Loucy (cell line): ENCODE data around the gene RNFT2.

Source experiments
- EZH2phosphoT487 ChIP-seq: fragments of 200-600 bp; IDR thresholded peaks from 2 replicates; pipeline ENCODE4 v1.6.1; 2018; ENCODE audit warnings: antibody characterized with exemption, mild to moderate bottlenecking, moderate library complexity, borderline replicate concordance
- TF ChIP-seq, protein P1 (sequence below): fragments of 200-600 bp; sonication (generic); conservative IDR thresholded peaks from 2 replicates; pipeline ENCODE4 v1.5.1; 2014; ENCODE audit warnings: mild to moderate bottlenecking, antibody characterized with exemption, low read length

GRCh38 chr12:116737774-116738657 lies at the start of gene RNFT2, which contains the start of gene SPRING1:
- TF ChIP-seq, protein P1, sequence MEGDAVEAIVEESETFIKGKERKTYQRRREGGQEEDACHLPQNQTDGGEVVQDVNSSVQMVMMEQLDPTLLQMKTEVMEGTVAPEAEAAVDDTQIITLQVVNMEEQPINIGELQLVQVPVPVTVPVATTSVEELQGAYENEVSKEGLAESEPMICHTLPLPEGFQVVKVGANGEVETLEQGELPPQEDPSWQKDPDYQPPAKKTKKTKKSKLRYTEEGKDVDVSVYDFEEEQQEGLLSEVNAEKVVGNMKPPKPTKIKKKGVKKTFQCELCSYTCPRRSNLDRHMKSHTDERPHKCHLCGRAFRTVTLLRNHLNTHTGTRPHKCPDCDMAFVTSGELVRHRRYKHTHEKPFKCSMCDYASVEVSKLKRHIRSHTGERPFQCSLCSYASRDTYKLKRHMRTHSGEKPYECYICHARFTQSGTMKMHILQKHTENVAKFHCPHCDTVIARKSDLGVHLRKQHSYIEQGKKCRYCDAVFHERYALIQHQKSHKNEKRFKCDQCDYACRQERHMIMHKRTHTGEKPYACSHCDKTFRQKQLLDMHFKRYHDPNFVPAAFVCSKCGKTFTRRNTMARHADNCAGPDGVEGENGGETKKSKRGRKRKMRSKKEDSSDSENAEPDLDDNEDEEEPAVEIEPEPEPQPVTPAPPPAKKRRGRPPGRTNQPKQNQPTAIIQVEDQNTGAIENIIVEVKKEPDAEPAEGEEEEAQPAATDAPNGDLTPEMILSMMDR: peak; percentile 15; the same call in 1 of the 2 replicates
- TF ChIP-seq EZH2phosphoT487: no peak
